Tibial nerve (tissue), 3 donors: ENCODE results near the gene SCN9A.

Experiments
- POLR2A ChIP-seq, 2 donors: fragments of 450-650 bp; IDR thresholded peaks; one replicate each; pipeline ENCODE4 v1.6.1; 2017; ENCODE audit warnings: antibody characterized with exemption in 2 of 2, mild to moderate bottlenecking in 2 of 2, moderate library complexity in 2 of 2
- TF ChIP-seq, protein P1 (sequence below), 5 experiments: fragments of 200-600 bp in 3 of 5; fragments of 450-650 bp in 2 of 5; sonication (generic) in 3 of 5; IDR thresholded peaks; one replicate each; pipeline ENCODE4 v1.5.1; 2016 to 2019; ENCODE audit warnings: antibody characterized with exemption in 5 of 5, mild to moderate bottlenecking in 3 of 5, moderate library complexity in 2 of 5

DNA sequence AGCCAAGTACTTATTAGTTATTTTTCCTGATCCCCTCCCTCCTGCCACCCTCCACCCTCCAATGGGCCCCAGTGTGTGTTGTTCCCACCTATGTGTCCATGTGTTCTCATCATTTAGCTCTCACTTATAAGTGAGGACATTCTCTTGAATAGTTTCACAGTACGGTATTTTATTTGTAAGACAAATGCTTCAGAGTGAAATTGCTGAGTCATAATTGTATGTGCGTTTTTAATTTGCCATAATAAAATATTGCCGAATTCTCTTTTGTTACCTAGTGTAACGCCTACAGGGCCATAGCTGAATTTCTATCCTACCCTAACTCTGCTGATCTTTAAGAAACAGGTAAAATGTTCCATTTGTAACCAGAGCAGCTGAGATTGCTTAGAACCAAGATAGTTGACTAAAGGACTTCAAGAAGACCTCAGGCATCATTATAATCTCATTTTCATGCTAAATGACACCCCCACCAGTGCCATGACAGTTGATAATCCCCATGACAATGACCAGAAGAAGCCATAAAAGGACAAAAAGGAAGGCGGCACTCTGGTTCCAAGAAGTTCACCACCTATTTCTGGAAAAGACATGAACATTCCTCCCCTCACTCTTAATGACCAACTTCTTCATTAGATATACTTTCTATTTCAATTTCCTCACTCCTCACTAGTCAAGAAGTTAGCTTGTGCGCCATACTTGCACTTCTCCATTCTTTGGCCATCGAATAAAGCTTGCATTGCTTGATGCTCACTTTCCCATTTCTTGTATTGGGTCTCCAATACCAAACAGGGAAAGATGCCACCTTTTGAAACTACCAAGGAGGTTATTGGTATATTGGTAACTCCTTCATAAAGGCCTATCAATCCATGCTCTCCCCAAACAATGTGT lies 18.4 kb downstream of the SCN9A start:
- TF ChIP-seq, protein P1, sequence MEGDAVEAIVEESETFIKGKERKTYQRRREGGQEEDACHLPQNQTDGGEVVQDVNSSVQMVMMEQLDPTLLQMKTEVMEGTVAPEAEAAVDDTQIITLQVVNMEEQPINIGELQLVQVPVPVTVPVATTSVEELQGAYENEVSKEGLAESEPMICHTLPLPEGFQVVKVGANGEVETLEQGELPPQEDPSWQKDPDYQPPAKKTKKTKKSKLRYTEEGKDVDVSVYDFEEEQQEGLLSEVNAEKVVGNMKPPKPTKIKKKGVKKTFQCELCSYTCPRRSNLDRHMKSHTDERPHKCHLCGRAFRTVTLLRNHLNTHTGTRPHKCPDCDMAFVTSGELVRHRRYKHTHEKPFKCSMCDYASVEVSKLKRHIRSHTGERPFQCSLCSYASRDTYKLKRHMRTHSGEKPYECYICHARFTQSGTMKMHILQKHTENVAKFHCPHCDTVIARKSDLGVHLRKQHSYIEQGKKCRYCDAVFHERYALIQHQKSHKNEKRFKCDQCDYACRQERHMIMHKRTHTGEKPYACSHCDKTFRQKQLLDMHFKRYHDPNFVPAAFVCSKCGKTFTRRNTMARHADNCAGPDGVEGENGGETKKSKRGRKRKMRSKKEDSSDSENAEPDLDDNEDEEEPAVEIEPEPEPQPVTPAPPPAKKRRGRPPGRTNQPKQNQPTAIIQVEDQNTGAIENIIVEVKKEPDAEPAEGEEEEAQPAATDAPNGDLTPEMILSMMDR (IDR thresholded peaks at IDR 0.05), result no peak
- no peak for TF ChIP-seq POLR2A (IDR thresholded peaks at IDR 0.05)
